Measurements from ENCODE around the gene ATXN1.

- TF ChIP-seq POLR2A (IDR thresholded peaks at IDR 0.05; ENCODE audit: low read length) (no peak), GATA1 (IDR thresholded peaks at IDR 0.05; ENCODE audit: low read depth, low read length) (no peak)
Measured at GRCh38 chr6:16318538-16318937, 442.7 kb downstream of the ATXN1 start.
